Activated CD8-positive, alpha-beta memory T cell treated with anti-CD3 and anti-CD28 coated beads, Interleukin-2, amount 50 U/mL, for 48 hours (primary cell): Measurements from ENCODE around the gene SNIP1.
"Not testable (repeated sequence)": the region's sequence is repeated elsewhere in the genome, so short reads cannot be mapped to it uniquely, and the experiment has no call there.

Experiments used
- DNase-seq: peaks from one replicate; pipeline ENCODE4 v3.0.0-alpha.2; 2020

SNIP1 gene

DNA sequence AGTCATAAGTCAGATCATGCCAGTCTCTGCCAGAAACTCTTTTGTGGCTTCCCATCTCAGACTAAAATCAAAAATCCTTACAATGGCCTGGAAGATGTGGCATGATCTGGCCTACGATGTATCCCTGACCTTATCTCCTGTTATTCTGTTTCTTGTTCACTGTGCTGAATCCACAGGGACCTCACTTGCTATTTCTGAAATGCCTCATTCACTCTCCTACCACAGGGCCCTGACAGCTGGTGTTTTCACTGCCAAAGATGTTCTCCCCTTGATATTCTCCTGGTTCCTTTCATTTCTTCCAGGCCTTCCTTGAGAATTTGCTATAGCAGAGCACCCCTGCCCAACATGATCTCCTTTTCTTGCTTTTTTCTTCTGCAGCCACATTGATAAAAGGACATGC, 4.3 kb upstream of the SNIP1 start:
- DNase-seq, result no peak

DNA sequence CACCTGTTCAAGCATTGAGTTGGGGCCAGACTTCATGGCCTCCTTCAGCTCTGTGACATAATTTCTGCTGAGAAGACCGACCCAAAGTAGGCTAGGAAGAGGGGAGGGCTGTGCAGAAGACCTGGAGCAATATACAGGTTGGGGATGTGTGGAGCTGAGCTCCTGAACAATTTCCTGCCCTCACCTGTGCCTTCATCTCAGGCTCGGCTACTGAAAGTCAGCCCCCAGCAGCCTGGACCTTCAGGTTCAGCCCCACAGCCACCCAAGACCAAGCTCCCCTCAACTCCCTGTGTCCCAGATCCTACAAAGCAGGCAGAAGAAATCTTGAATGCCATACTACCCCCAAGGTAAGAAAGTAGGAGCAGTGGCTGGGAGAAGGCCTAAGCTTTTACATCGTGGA, 3.3 kb upstream of the SNIP1 start:
- no peak for DNase-seq

DNA sequence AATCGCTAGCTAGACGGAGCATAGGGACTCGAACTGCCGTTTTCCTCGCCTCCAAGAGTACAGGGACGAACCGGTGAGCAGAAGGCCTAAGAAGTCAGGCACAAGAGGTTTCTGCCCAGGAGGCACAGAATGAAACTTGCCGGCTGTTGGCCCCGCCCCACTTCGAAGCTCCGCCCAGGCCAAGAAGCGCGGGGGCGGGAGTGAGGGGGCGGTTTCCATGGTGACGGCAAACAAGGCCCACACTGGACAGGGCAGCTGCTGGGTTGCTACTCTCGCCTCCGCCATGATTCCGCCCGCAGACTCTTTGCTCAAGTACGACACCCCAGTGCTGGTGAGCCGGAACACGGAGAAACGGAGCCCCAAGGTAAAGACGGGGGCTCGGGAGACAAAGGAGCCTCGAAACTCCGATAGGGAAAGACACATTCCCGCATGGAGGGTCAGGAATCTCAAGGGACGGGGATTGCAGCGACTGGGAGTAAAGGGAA, 2.7 kb upstream of the SNIP1 start, which contains the start of gene DNALI1:
Gene DNALI1 (plus strand): TSS at position 229 of the 485 bp plus-strand sequence. CDS start 55 bp downstream, at position 284.
- DNase-seq, result peak; percentile 71

DNA sequence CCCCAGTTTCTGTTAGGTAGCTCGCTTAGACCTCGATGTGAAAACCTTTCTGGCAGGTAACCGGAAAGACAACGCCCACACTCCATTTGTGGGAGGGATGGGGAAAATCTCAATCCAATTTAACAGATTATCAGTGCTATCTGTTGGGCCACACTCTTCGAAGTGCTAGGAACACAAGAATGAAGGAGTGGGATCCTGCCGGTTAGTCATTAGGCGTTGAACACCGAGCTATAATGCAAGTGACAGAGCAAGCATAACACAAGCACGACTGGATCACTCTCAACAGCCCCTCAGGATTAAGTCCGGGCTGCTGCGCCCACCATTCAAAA, 531 bp downstream of the SNIP1 start:
- no peak for DNase-seq

DNA sequence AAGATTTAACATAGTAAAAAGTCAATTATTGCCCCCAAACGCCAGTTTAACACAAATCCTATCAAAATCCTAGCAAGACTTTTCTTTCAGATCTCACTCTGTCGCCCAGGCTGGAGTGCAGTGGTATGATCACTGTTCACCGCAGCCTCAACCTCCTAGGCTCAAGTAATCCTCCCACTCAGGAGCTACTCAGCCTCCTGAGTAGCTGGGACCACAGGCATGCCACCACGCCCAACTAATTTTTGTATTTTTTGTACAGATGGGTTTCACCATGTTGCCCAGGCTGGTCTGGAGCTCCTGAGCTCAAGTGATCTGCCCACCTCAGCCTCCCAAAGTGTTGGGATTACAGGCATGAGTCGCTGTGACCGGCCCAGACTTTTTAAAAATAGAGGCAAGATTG, 4.8 kb downstream of the SNIP1 start:
- DNase-seq, result no peak

DNA sequence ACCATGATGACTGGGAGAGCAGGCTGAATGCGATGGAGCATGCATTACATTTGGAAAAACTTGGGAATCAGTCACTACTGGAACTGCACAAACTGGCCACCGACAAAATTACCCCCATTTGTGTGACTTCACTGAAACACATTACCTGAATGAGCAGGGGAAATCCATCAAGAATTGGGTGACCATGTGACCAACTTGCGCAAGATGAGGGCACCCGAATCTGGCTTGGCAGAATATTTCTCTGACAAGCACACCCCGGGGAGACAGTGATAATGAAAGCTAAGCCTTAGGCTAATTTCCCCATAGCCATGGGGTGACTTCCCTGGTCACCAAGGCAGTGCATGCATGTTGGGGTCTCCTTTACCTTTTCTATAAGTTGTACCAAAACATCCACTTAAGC, 9.1 kb downstream of the SNIP1 start:
- no peak for DNase-seq

DNA sequence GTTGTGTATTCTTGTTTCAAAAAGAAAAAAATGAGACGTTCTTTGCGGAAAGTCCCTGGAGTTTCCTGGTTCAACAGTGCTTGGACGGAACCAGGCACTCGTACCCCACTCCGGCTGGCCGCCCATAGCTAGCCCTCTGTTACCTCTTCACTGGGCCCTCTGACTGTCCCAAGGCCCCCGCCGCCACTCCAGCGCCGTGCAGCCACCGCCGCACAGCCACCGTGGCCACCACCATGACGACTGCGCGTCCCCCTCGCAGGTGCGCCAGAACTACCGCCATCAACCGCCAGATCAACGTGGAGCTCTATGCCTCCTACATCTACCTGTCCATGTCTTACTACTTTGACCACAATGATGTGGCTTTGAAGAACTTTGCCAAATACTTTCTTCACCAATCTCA, 9.6 kb downstream of the SNIP1 start:
- no peak for DNase-seq

DNA sequence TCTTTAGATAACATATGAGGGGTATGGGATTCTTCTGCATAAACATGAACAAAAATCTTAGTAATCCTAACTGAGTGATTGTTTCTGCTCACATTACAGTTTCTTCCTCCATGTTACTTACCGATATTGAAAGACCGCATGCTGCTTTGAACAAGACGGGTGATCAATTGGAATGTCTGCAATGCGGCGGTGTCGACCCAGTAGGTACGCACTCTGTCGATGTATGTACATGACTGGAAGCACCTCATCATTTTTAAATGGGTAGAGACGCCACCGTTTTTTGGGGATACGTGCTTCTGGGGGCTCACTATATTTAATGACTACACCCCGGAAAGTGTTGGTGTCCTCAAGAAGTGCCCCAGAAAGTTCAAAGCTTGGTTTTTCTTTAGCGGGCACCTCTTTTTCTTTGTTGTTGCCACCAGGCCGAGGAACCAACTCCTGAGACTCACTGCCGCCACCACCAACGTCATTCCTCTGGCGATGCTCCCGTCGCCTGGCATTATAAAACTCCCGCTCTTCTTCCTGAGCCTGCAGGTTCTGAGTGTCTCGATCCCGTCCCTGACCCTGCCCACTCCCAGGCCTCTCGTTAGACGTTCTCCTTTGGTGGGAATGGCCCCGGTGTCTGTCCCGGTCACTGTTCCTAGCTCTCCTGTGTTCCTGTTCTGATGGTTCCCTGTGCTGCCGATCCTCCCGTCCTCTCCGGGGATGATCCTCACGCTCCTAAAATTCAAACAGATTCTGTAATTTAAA, 13.9 kb downstream of the SNIP1 start:
- DNase-seq, result no peak

DNA sequence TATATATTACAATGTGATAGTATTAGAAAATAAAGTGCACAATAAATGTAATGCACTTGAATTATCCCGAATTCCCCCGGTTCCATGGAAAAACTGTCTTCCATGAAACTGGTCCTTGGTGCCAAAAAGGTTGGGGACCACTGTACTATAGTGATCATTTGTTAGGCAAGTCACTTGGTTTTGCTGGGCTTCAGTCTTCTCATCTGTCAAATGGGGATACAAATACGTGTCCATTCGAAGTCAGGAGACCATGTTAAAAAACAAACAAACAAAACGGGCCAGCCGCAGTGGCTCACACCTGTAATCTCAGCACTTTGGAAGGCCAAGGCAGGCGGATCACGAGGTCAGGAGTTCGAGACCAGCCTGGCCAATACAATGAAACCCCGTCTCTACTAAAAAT, 14.9 kb downstream of the SNIP1 start:
- not testable (repeated sequence) for DNase-seq

DNA sequence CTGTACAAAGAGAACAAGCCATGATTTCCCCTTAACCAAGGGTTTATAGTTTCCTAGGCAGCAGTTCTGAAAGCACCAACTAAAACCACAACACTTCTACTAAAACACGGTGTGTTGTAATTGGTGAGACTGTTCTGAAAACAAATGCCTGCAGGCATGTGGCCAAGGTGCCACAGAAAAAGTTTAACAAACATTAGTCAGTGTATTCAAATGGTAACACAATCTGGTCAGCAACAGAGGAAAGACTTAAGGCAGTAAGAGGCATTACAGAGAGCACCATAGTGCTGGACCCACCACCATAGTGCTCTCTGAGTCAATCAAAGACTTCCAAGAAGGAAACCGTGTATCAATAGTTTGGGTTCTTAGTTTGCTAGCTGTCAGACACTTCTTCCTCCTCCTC, 16.7 kb downstream of the SNIP1 start:
- DNase-seq, result no peak

DNA sequence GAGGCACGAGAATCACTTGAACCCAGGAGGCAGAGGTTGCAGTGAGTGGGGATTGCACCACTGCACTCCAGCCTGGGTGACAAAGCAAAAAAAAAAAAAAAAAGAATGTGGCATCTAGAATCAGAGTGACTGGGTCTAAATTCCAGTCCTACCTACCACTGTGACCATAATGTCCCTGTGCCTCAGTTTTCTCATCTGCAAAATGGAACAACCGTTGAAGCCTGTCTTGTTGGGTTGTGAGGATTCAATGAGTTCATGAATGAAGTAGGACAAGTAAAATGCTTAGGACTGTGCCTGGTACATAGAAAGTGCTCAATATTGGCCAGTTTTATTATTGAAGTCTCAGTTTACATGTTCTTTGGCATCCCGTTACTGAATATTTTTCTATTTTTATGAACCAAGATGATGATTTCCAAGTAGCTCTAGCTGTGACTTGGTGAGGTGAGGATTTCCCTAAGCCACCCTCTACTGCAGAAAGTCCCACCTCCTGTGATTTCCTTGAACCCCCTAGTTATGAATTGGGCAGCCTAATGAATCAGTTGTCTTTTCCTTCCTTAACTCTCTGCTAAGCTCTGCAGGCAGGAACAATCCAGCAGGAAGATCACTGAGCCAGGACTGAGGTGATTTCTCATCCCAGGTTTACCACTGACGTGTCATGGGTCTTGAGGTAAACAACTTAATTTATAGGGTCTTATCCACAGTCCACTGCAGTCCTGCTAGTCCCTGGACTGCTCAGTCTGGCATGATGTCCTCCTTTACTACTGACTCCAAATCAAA, 20.6 kb downstream of the SNIP1 start:
- no peak for DNase-seq

DNA sequence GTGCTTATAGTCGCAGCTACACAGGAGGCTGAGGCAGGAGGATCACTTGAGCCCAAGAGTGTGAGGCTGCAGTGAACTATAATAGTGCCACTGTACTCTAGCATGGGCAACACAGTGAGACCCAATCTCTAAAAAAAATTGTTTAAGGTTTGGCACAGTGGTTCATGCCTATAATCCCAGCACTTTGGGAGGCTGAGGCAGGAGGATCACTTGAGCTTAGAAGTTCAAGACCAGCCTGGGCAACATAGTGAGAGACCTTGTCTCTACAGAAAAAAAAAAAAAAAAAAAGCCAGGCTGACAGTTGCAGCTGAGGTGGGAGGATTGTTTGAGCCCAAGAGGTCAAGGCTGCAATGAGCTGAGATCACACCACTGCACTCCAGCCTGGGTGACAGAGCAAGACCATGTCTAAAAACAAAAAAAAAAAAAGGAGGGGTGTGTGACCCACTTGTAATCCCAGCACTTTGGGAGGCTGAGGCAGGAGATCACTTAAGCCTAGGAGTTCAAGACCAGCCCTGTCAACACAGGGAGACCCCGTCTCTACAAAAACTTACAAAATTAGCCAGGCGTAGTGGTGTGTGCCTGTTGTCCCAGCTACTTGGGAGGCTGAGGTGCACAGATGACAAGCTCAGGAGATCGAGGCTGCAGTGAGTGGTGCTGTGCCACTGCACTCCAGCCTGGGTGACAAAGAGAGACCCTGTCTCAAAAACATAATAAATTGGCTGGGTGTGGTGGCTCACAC, 21.5 kb downstream of the SNIP1 start:
- not testable (repeated sequence) for DNase-seq

DNA sequence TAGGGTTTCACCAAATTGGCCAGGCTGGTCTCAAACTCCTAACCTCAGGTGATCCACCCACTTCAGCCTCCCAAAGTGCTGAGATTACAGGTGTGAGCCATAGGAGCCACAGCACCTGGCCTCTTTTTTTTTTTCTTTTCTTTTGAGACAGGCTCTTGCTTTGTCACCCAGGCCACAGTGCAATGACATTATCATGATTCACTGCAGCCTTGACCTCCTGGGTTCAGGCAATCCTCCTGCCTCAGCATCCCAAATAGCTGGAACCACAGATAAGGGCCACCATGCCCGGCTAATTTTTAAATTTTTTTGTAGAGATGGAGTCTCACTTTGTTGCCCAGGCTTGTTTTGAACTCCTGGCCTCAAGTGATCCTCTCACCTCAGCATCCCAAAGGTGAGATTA, 24.2 kb downstream of the SNIP1 start:
- DNase-seq, result not testable (repeated sequence)

DNA sequence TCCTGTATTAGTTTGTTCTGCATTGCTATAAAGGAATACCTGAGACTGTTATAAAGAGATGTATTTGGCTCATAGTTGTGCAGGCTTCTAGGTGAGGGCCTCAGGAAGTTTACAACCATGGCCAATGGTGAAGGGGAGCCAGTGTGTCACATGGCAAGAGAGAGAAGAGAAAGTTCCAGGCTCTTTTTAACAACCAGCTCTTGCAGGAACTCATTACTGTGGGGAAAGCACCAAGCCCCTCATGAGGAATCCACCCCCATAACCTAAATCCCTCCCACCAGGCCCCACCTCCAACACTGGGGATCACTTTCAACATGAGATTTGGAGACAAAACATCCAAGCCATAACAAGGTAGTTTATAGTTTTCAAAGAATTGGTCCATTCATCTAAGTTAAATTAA, 34.5 kb downstream of the SNIP1 start:
- DNase-seq, result no peak

DNA sequence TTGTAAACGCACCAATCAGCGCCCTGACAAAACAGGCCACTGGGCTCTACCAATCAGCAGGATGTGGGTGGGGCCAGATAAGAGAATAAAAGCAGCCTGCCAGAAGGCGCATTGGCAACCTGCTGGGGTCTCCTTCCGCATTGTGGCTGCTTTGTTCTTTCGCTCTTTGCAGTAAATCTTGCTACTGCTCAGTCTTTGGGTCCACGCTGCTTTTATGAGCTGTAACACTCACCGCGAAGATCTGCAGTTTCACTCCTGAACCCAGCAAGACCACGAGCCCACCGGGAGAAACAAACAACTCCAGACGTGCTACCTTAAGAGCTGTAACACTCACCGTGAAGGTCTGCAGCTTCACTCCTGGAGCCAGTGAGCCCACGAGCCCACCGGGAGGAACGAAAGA, 35.2 kb downstream of the SNIP1 start:
- peak; percentile 82 for DNase-seq

DNA sequence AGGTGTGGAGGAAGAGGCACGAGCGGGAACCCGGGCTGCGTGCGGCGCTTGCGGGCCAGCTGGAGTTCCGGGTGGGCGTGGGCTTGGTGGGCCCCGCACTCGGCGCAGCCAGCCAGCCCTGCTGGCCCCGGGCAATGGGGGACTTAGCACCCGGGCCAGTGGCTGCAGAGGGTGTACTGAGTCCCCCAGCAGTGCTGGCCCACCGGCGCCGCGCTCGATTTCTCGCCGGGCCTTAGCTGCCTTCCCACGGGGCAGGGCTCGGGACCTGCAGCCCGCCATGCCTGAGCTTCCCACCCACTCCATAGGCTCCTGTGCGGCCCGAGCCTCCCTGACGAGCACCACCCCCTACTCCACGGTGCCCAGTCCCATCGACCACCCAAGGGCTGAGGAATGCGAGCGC, 35.9 kb downstream of the SNIP1 start:
- DNase-seq, result not testable (repeated sequence)

DNA sequence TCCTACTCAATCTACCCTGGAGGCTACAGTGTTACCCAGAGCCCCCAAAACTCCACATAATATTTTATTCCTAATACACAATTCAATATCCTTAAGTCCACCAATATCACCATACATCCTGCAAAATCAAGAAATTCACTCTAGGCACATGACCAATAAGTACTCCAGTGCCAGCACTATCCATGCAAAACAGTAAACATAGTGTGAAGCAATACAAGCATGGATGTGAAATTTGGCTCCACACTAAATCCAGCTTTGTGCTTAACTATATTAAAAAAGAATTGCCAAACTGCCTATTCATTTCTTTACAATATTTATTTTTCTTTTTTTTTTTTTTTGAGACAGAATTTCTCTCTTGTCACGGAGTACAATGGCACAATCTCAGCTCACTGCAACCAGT, 36.5 kb downstream of the SNIP1 start:
- DNase-seq, result no peak

DNA sequence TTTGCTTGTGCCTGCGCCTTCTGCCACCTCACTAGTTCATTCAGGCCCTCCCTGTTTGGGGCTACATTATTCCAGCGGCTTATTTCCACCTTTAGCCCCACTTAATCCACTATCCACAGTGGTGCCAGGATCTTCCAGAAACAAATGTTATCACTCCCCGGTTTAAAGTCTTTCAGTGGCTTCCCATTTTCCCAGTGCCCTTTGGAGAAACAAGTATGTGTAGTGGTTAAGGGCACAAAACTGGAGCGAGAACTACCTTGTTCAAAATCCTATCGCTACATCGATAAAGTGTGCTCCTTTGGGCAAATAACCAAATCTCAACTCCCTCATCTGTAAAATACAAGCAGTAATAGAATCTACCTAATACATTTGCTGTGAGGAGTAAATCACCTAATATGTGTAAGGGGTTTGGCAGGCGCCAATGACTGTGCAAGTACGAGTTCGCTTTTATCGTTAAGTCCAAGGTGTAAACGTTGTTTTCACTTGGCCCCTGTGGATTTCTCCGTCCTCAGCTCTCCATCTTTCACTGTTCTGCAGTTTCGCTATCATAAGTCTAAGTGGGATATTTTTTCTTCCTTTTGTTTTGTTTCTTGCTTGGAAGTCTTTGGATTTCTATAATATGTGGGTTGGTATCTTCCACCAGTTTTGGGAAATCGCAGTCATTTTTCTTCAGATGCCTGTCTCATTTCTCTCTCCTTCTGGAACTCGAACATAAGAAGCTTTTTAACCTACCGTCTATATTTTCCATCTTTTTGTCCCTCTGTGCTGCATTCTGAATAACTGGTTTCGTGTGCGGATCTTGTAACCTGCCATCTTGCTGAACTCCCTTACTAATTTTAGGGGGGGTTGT, 38.7 kb downstream of the SNIP1 start:
- DNase-seq, result no peak

DNA sequence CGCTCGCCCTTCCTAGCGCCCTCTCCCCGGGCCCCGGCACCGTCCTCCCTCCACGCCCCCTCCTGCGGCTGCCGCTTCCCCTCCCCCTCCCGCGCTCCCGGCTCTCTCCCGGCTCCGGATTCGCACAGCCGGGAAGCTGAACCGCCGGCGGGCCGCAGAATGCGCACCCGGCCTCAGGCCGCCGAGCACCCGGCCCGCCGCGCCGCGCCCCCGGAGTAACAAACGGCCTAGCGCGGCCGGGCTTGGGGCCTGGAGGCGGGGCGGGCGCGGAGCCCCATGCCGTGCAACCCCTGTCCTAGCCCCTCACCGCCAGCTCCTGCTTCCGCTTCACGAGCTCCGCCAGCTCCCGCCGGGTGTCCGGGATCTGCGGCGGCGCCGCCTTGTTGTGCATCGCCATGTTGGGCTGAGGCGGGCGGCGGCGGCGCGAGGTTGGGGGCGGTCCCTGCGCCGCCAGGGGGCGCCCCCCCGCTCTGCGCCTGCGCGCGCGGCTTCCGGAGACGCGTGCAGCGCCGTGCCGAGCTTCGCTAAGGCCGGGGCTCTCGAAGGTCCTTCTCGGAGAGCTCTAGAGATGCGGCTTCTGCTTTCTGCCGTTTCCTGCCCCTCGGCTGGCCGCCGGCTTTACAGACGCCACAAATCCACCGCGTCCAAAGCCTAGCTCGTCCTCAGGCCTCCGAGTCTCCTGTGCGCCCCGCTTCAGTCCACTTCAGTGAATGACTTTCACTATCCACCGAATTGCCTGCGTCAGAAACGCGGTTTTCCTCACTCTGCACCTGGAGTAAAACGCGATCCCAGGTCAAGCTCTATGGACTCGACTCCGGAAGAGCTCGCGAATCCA, 39.5 kb downstream of the SNIP1 start, which contains the start of gene MEAF6:
Gene MEAF6 (minus strand): TSS at position 417 of the 835 bp plus-strand sequence. CDS start 20 bp downstream, at position 397.
- peak; percentile 95 for DNase-seq

DNA sequence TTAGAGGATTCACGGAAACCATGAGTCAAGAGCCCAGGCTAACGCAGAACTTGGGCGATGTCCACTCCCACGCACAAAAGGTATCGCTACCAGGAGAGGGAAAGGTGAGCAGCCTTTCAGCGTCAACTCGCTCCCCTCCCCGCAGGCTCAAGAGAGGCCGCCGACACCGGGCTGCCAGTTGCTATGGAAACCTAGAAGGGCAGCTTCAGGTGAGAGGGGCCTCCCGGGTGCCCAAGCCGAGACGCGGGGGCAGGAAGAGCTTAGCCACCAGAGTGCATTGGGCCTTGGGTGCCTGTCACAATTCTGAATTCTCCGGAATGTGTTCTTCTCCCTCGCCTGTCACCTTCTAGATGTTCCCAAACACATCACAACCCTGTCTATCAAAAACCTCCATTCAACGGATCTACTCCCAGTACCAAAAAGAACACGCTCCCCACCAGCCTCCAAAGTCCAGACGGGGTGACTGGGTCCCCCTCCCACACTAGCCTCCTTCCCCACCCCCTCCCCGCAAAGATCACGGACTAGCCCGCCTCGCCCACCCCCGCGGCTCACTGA, 40.2 kb downstream of the SNIP1 start:
- peak; percentile 80 for DNase-seq

DNA sequence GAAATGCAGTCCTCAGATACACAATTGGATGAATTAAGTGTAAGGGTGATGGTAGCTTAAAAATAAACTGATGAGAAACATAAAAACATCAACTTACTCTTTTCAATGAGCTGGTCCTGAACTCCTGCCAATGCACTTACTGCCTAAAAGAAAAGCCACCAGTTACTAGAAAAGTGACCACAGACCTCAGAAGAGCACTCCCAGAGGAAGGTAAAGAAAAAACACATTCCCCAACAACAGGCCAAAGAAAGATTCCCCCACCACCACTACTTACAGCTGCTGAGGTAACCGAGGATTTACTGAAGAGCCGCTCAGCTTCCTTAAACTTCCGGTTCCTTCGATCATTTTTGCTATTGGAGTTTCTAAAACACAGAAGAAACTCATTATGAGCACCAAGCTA, 44.9 kb downstream of the SNIP1 start:
- DNase-seq, result no peak
